ENCODE measurements around the gene ITGA8.

DNA sequence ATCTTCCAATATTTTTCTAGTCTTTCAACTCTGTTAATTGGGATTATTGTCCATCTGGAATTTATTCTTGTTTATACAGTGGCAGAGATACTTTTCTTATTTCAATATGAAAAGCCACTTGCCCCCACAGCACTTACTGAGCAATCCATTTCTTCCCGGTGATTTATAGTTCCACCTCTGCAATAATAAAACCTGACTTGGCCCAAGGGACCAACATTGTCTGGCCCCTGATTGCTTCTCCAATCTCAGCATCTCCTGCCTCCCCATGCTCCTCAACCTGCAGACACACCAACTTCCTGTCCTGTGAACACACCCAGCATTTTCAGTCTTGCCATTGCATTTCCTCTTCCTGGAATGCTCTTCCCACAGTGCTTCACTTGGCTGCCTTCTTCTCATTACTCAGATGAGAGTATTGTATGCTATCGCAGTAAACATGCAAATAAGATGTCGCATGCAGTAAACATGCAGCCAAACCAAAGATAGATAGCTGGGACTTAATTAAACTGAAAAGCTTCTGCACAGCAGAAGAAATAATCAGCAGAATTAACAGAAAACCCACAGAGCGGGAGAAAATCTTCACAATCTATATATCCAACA, 19.5 kb downstream of the ITGA8 start:
- TF ChIP-seq ZZZ3 (IDR thresholded peaks at IDR 0.05) (no peak), FOSL1 (tag; conservative IDR thresholded peaks at IDR 0.05) (no peak), ZNF696 (CRISPR knock-in tag; conservative IDR thresholded peaks at IDR 0.05) (no peak), CTCF (IDR thresholded peaks at IDR 0.05 in 2 of 3, conservative IDR thresholded peaks at IDR 0.05 in 1 of 3; ENCODE audit: insufficient read depth in 2 of 3, low read depth in 1 of 3, low read length in 3 of 3) (no peak), EP300 (IDR thresholded peaks at IDR 0.05; ENCODE audit: low read length) (no peak), ZNF316 (IDR thresholded peaks at IDR 0.05) (no peak), POLR2A (conservative IDR thresholded peaks at IDR 0.05) (no peak), ETS1 (conservative IDR thresholded peaks at IDR 0.05; ENCODE audit: control insufficient read depth, low read depth, low read length) (no peak), JUNB (CRISPR knock-in tag; conservative IDR thresholded peaks at IDR 0.05) (no peak), IRF2 (CRISPR knock-in tag; IDR thresholded peaks at IDR 0.05) (no peak), KLF10 (CRISPR knock-in tag; IDR thresholded peaks at IDR 0.05) (no peak), BRCA1 (IDR thresholded peaks at IDR 0.05) (no peak), BRCA1 (CRISPR knock-in tag; IDR thresholded peaks at IDR 0.05) (no peak), NR3C1 (CRISPR knock-in tag; IDR thresholded peaks at IDR 0.05) (no peak)
